OCI-LY7 (cell line): ENCODE measurements around the gene BABAM1.

Source experiments
- CTCF ChIP-seq: fragments of 200-600 bp; sonication (generic); conservative IDR thresholded peaks from 2 replicates; pipeline ENCODE4 v1.5.1; 2014; ENCODE audit warnings: mild to moderate bottlenecking, antibody characterized with exemption, low read length, moderate library complexity, mixed read lengths
- EZH2phosphoT487 ChIP-seq: fragments of 200-600 bp; sonication (generic); IDR thresholded peaks from 2 replicates; pipeline ENCODE4 v1.6.1; 2018; ENCODE audit warnings: low read depth, borderline replicate concordance, mild to moderate bottlenecking, mixed run types, antibody characterized with exemption, low read length, moderate library complexity, mixed read lengths

DNA sequence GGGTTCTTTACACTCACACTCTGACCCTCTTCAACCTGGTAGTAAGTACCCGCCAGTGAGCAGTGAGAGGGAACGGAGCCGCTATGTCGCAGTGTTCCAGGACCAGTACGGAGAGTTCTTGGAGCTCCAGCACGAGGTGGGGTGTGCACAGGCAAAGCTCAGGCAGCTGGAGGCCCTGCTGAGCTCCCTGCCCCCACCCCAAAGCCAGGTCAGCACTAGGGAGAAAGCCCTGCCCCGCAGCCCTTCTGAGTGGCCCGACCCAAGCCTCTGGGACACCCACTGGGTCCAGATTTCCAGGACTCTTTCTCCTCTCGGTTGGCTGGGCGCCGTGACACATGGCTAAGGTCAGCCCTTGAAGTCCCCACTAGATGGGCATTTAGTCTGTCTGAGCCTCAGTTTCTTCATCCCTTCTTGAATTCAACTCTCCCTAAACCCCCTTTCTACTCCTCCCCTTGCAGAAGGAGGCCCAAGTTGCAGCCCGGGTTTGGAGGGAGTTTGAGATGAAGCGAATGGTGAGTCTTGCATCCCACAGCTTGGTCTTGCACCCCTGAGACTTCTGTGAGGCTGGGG is 39.4 kb upstream of the BABAM1 start:
- no peak for TF ChIP-seq CTCF
- no peak for TF ChIP-seq EZH2phosphoT487
